ENCODE results near the gene GPLD1.

Gene GPLD1

DNA sequence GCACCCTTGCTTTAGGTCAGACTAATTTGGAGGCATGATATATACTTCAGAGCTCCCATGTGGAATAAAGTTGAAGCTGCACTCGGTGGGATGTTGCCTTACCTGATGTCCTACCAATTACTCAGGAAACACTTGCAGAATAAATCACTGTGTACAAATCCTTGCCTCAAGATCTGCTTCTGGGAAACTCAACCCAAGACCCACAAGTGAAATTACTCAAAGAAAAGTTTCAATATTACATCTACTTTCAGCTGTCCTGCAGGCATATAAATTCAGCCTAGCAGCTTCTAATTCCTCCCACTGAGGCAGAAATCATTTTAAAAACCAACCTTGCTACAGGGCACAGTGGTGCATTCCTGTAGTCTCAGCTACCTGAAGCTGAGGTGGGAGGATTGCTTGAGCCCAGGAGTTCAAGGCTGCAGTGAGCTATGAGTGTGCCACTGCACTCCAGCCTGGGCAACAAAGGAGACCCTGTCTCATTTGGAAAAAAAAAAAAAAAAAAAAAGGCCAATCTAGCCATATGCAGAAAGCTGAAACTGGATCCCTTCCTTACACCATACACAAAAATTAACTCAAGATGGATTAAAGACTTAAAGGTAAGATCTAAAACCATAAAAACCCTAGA lies 110.8 kb downstream of the GPLD1 start:
- DNase-seq, result no peak
